Hippocampal formation (tissue), 2 donors: Measurements from ENCODE around the gene ATP13A3.
"Not testable (repeated sequence)": the region's sequence is repeated elsewhere in the genome, so short reads cannot be mapped to it uniquely, and the experiment has no call there.

Experiments used
- DNase-seq, 2 donors: peaks; one replicate each; lab custom pipeline; 2025; lab: John Stamatoyannopoulos, UW

The ATP13A3 gene

DNA sequence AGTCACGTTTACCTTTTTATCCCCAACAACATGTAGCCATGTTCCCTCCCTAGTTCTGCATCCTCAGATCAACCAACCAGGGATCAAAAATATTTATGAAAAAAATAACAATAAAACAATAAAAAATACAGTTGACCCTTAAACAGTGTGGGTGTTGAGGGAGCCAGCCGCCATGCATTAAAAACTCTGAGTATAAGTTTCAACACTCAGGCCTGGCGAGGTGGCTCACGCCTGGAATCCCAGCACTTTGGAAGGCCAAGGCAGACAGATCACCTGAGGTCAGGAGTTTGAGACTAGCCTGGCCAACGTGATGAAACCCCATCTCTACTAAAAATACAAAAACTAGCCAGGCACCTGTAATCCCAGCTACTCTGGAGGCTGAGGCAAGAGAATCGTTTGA, 12.7 kb upstream of the ATP13A3 start:
- DNase-seq: not testable (repeated sequence)

GRCh38 chr3:194497799-194498575, 11.2 kb upstream of the ATP13A3 start:
- no peak for DNase-seq

DNA sequence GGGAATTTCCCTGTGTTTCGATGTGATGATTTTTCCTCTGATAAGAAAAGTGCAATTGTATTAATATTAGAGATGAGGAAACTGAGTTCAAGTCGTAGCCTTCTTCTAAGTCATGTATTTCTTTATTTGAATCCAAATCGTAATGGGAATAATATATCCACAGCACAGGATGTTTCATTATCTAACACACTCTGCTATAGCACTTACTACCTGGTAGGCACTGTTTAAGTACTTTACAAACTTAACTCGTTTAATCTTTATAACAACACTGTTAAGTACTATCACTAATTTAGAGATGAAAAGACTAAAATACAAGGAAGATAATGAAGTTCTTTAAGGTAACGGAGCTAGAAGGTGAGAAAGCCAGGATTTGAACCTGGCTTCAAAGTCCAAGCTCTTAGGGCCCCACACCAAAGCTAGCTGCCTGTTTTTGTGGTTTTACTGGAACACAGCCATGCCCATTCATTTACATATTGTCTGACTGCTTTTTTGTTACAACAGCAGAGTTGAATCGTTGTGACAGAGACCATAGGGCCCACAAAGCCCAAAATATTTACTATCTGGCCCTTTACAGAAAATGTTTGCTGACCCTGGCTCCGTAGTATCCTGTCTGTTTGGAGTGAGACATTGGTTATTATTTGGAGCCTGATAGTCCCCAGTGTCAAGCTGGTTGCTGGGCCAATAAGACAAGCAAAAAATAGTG, 9.6 kb upstream of the ATP13A3 start:
- no peak for DNase-seq

DNA sequence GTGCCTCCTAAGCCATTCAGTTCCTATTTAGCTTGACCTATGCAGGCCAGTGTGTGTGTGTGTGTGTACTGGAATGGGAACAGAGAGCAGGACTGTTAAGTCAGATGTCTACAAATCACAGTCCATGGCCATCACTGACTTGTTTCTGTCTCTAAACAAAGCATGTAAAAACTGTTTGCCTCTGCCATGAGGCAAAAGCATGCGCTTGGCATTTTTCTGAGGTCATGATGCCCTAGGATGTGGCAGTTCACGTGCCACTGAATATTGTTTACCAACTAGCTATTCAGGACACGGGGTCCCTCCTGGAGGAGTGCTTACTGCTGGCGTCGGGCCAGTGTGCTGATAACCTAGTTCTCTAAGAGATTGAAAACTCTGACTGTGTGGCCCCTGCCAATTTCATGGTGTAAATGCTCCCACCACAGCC, 8.2 kb upstream of the ATP13A3 start:
- DNase-seq: no peak

DNA sequence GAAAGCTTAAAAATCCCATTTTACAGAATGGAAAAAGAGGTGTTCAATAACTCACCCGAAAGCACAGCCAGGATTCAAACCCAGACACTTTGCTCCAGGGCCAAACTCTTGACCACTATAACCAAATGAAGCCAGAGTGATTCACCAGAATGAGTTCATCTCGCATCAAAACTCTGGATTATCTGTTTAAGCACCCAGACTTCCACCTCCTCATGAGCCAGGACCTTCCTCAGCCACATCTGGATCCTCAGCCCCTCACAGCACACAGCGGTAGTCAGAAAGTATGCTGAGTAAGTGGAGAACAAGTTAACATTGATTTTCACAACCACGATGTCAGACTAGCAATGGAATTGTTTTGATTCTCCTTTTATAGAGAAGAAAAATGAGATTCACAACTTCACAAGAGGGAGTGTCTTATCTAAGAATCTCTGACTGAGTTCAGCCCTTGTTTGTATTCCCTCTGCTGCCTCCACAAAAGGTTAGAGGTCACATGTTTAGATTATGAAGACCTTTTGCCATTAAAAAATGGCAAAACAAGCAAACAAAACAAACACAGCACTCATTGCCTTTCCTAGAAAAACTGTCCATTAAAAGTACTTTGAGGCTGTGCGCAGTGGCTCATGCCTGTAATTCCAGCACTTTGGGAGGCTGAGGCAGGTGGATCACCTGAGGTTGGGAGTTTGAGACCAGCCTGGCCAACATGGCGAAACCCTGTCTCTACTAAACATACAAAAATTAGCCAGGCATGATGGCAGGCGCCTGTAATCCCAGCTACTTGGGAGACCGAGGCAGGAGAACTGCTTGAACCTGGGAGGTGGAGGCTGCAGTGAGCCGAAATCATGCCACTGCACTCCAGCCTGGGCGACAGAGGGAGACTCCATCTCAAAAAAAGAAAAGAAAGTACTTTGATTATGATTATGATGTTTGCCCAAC, 7.5 kb upstream of the ATP13A3 start:
- DNase-seq: not testable (repeated sequence)

- no peak for DNase-seq
Measured at GRCh38 chr3:194492001-194492400, 5.2 kb upstream of the ATP13A3 start.

- no peak for DNase-seq
Measured at GRCh38 chr3:194489736-194490612, 3.2 kb upstream of the ATP13A3 start.

DNA sequence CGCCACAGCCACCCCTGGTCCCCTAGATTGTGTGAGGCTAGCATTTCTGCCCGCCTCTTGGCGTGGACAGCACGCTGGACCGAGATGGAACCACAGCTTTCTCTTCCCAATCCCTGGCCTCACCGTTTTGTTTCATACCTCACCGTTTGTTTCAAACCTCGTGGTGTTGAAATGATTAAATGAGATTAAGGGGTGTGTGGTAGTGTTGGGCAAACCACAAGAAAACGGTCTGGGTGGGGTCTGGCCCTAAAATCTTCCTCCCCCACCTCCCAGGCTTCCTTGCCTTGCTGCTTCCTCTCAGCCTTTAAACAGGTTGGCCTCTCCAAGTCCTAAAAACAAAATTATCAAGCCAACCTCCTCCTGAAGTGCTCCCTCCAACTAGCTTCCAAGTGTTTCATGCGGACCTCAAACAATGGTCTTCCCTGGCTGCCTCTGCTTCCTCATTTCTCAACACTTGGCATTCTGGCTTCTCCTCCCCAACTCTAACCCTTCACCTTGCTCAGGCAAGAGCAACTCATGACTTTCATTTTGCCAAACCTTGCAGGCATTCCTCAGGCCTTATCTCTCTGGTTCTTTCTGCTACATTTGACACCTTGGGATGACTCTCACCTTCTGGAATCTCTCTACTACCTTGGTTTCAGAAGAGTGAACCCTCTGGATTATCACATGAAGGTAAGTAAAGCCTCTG, 1.4 kb upstream of the ATP13A3 start:
- DNase-seq: no peak

DNA sequence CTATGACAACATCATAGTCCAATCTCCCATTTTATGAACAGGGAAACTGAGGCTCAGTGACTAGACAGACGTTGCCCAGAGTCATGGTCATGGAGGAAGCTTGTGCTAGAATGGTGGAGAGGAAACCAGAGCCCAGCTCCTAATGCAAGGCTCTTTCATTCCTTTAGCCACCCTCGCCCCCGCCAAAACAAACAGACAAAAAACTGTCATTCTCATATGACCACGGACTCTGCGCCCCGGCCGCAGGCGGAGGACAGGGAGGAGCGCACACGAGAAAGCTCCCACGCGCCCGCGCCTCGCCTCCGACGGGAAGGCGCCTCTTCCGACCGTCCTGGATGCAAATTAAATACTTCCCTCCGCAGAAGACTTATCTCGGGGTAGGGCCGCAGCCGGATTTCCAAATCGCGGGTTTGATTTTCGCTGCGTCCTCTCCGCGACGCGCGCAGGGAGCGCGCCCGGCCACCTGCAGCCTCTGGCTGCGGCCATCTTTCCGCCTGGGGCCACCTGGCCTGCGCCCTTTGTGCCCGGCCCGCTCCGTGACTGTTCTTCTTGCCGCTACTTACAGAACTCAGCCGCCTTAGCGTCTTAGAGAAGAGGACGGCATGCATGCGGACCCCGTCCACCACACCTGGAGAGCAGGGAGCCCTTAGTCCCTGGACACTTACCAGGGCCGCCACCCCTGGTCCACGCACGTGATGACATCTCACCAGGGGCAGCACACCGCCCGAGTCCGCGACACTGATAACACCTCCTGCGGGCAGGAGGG, 670 bp upstream of the ATP13A3 start:
- no peak for DNase-seq

- no peak for DNase-seq
Measured at GRCh38 chr3:194485881-194486539, 792 bp downstream of the ATP13A3 start.

DNA sequence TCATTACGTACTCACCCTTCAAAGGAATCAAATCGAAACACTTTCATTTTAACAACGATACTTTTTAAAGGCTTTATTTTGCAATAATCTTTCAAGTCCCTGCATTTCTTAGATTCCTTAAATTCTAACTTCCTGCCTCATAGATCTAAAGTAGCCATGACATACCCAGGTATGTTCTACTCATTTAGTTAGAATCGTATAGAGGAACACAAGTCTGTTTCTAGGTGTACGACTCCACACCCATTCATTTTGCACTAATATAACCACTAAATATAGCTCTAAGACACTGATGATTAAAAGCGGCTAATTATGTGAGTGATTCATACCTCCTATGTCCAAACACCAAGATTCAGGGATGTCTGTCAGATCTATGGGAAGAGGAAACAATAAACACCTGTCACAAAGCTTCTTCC, 1.3 kb downstream of the ATP13A3 start:
- no peak for DNase-seq

DNA sequence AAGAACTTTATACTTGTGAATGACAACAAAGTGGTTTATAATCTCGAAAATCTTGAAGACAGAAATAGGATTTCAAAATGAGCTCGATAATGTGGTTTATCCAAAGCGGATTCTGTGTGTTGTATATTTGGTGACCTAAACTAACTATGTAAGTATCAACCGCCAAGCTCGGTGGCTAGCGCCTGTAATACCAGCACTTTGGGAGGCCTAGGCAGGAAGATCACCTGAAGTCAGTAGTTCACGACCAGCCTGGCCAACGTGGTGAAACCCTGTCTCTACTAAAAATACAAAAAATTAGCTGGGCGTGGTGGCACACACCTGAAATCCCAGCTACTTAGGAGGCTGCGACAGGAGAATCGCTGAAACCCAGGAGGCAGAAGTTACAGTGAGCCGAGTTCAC, 2.2 kb downstream of the ATP13A3 start:
- DNase-seq: no peak

DNA sequence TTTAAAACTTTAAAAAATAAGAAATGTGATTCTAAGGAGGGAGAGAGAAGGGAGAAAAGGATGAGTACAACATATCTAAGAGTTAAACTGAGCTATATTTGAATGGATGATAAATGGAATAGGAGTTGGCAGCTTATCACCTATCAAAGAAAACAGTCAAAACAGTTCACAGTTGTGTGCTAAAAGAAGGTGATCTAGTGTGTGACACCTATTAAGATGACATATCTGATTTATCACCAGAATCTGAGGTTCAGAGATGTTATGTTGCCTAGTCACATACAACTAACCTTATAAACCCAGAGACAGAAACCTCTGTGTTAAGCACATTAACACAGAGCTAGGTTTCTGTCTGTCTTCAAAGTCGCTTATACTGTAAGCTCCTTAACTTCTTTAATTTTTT, 3.0 kb downstream of the ATP13A3 start:
- DNase-seq: no peak

- DNase-seq: not testable (repeated sequence)
Measured at GRCh38 chr3:194482830-194483229, 4.0 kb downstream of the ATP13A3 start.

DNA sequence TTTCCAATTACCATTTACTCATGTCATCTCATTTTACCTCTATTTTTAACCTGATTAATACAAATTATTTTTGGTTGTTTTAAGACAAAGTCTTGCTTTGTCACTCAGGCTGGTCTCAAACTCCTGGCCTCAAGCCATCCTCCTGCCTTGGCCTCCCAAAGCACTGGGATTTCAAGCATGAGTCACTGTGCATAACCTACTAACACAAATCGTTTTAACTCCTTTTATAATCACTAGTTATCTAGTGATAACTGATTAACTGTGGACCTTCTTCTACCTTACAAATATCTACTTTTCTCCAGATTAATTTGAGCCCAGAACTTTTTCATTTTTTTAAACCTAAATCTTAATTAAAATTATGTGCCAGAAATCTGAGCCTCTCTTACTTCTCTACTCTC, 4.6 kb downstream of the ATP13A3 start:
- DNase-seq: no peak

- DNase-seq: no peak
Measured at GRCh38 chr3:194481525-194482195, 5.1 kb downstream of the ATP13A3 start.

DNA sequence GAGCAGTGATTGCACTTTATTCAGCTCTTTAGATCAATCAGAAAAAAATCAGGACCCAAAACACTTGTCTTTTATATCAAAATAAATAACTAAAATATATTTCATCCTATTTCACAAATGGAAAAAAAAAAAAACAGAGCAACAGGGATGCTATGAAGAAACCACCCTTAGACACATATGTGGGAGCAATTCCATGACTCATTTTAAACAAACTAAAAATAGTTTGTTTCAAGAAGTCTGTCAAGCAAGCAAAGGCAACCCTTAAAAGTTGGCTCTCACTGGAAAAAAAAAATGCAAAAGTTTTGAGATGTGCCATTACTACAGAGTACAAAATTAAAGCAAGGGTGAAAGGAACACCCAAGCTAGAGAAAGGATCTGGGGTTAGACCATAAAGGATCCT, 5.7 kb downstream of the ATP13A3 start:
- no peak for DNase-seq

GRCh38 chr3:194476784-194477183, 10.0 kb downstream of the ATP13A3 start:
- DNase-seq: no peak

GRCh38 chr3:194475978-194476377, 10.8 kb downstream of the ATP13A3 start:
- DNase-seq: no peak
